Measurements from ENCODE around the gene CPS1.

GRCh38 chr2:210531482-210531881 is 24.9 kb upstream of the CPS1 start:
- TF ChIP-seq POLR2A (IDR thresholded peaks at IDR 0.05) (no peak), CTCF (IDR thresholded peaks at IDR 0.05 in 8 of 11, conservative IDR thresholded peaks at IDR 0.05 in 3 of 11) (no peak), POLR2AphosphoS5 (IDR thresholded peaks at IDR 0.05) (no peak)
